VCaP (cell line): ENCODE measurements around the gene ZIC1.

Experiments
- H3K27ac ChIP-seq: fragments of 450-650 bp; 2 replicates; pipeline ENCODE4 v1.5.1; 2017
- TF ChIP-seq, protein P1 (sequence below): fragments of 450-650 bp; conservative IDR thresholded peaks from 2 replicates; pipeline ENCODE4 v1.5.1; 2017; ENCODE audit warnings: mild to moderate bottlenecking, moderate library complexity

ZIC1 gene

DNA sequence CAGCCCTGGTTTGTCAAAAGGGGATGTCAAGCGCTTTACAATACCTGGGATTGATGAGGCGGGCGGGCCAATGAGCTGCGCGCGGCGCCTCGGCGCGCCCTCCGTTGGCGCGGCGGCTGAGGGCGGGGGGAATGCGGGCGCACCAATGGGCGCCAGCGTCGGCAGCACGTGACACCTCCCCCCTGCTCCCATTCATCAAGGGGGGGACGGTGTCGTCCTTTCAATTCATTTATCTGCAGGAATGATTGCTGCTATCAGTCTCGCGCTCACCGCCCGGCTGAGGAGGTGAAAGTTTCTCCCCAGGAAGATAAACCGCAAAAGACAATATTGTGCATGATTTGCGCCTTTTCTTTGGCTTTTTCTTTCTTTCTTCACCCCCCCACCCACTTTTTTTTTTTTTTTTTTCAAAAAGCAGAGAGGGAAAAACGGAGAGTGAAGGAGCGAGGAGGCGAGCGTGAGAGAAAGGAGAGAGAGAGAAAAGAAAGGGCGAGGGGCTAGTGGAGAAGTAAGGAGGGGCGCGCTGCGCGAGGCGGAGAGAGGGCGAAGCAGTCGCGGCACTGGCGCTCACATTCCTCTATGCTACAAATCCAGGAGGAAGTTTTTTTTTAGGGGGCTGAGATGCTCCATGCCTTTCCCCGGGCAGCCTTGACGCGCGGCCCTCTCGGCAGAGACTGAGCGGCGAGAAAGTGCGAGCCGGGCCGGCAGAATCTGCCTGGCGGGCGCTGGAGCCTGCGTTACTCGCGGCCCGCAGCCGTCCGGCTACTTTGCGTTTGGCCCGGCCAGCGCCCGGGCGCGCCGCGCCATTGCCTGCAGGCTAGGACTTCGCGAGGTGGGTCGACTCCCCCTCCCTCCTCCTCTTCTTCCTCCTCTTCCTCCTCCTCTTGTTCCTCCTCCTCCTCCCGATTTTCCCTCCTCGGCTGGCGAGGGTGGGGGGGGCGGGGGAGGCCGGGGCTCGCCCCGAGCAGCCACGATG lies at the start of gene ZIC1:
ZIC1 (plus strand) TSS at position 223 of the 973 bp plus-strand sequence; CDS start at position 971, 748 bp downstream.
- TF ChIP-seq, protein P1, sequence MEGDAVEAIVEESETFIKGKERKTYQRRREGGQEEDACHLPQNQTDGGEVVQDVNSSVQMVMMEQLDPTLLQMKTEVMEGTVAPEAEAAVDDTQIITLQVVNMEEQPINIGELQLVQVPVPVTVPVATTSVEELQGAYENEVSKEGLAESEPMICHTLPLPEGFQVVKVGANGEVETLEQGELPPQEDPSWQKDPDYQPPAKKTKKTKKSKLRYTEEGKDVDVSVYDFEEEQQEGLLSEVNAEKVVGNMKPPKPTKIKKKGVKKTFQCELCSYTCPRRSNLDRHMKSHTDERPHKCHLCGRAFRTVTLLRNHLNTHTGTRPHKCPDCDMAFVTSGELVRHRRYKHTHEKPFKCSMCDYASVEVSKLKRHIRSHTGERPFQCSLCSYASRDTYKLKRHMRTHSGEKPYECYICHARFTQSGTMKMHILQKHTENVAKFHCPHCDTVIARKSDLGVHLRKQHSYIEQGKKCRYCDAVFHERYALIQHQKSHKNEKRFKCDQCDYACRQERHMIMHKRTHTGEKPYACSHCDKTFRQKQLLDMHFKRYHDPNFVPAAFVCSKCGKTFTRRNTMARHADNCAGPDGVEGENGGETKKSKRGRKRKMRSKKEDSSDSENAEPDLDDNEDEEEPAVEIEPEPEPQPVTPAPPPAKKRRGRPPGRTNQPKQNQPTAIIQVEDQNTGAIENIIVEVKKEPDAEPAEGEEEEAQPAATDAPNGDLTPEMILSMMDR, result no peak
- H3K27ac ChIP-seq, result no peak within 1 kb of the TSS

DNA sequence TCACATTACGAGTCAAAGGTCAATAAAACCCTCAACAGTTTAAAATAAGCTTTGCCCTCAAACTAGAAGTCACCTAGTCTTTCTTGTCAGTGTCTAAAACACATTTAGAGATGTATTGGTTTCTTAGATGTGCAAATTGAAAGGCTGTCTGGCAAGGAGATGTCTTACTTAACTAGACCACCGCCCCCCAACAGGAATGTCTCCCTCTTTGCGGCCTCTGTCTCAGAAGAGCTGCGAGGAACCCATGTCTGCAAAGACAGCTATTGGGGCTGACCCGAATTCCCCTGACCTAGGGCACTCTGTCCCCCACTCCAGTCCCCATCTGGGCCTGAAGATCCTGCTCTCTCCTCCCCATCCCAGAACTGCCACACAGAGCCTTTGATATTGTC lies 49.1 kb upstream of the ZIC1 start:
- TF ChIP-seq, protein P1, result no peak
- no peak overlapping the region for H3K27ac ChIP-seq

DNA sequence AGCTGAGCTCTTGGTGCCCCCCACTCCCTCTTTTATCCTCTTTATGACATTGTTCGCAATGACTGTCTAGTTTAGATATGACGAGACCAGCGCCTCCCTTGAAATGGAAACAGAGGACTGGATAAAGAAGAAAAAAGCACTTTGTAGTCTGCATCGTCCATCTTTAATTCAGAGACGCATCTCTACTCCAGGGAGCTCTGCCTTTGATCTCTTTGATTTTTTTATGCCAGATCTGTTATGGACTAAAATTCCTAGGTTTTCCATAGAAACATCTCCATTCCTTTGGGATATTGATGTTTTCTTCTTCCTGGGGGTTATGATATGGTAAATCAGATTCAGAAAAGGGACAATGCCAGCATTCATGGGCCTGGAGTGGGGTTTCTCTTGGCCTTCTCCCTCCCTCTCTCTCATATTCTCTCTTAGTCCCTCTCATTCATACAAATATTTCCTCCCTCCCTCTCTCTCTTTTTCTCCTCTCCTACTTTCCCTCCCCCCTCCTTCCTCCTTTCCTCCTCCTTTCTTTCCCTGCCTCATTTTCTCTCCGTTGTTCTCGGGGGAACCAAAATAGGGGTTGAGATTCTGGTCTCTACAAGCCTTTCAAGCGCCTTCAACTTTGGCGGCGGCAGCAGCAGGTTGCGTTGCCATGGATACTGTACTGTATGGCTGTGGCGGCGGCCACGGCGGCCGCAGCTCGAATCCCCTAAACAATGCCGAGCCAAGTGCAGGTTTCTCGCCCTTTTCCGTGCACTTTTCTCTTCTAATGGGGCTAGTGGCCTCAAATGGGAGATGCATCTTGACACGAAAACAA lies 48.3 kb upstream of the ZIC1 start:
- H3K27ac ChIP-seq, result no peak overlapping the region

DNA sequence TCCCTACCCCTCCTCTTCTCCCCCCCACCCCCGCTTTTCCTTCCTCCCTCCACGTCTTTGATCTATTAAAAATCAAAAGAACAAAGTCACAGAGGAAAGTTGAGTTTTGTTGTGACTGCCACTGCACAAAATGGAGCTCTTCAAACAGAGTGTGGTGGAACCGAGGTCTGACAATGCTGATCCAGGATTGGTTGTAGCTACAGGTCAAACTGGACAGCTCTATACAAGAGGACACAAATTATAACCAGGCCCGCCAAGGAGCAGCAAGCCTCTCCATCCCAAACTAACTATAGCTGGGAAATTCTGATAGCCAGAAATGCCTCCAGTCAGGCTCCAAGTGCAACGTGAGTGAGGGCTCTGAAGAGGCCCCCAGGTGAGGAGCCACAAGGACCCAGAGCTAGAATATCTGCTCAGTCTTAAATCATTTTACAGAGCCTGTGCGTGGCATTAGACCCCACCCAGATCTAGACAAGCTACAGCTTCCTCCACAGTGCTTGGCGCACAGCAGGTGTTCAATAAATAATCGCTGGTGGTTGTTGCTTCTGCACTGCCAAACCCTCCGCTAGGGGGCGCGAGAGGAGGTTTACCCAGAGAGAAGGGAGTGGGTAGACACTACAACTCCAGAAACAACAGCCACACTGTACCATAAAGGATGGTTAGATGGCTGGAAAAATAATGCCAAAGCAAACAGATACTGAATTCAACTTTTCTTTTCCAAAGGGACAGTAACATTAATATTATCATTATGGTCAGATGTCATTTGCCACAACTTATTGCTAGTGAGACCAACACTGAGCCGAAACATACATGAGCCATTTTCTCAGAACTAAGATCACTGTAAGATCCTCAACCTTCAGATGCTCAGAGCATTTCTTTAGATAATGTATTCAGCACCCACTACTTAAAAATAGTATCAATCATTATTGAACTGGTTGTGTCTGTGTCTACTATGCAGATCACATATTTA lies 47.4 kb upstream of the ZIC1 start:
- TF ChIP-seq, protein P1, result no peak; the same call in 1 of the 2 replicates
- H3K27ac ChIP-seq, result no peak overlapping the region

More for the DNA sequence above, 48.3 kb upstream of the ZIC1 start:
- TF ChIP-seq, protein P1, result no peak

DNA sequence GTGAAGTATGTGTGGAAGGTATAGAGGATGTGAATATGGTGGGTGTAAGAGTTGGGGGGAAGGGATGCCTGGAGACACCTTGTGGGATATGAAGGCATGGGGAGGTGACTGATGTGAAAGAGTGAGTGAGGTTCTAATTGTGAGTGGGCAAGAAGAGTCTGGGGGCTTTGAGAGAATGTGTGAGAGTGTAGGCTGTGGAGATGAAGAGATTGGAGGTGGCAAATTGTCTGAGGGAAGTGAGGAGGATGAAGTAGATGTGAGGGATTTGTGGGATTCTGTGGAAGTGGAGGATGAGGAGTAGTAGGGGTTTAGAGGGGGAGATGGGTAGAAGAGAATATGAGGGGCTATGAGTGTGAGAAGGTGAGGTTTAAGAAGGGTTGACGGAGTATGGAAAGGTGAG lies 44.4 kb upstream of the ZIC1 start:
- H3K27ac ChIP-seq, result no peak overlapping the region
- TF ChIP-seq, protein P1, result no peak

DNA sequence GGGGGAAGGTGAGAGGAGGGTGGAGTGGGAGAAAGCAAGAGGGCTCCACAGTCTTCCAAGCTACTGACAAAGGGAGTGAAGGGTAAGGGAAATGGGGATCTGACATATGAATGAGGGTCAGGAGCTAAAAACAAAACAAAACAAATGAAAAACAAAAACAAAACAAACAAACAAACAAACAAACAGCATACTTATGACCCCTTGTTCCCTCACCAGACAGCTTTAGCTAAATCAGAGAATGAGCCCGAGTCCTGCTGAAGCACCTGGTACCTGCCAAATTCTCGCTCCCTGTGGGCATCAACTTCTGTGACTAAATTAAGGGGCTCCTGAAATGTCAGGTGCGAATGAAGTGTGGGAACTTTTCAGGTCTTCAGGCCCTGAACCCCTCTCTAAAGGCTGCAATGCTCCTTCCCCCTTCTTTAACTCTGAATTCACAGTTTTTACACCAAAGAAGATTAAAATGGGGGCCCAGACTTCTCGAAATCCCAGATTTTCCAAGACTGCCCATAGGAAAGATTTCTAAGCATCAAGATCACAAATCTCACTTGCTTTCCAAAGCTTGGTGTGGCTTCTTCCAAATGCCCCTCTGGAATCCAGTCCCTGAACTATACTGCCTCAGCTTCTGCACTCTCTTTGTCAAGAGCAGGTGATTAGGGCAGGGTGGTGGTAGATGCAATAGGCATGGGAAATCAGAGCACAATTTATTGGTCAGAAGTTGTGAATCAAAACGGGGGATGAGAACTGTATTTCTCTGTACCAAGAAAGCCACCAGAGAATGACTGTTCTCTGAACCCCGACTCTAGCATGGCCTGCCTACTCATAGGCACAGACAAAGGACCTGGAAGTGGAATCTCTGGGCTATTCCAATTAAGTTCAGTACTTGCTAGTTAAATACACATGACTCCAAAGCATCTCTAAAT lies 43.7 kb upstream of the ZIC1 start:
- H3K27ac ChIP-seq, result no peak overlapping the region
- TF ChIP-seq, protein P1, result no peak
